Gastroesophageal sphincter (tissue), 4 donors: ENCODE results near the gene ZSCAN20. TPM values are rescaled to one million over a fixed set of nuclear protein-coding genes. Genes with fewer than 3 reads are reported as not detected.

ENCODE experiments used
- ATAC-seq: fragments of 150-250 bp; one replicate; pipeline ENCODE4 v1.9.1; 2016; ENCODE audit warnings: mild to moderate bottlenecking, moderate library complexity
- H3K27ac ChIP-seq, 4 donors: fragments of 200-600 bp; sonication (generic) in 3 of 4; 1 replicate in 3 of 4; 2 replicates in 1 of 4; pipeline ENCODE4 v1.5.1; 2016 to 2019
- H3K27me3 ChIP-seq: fragments of 200-600 bp; sonication (generic); one replicate; pipeline ENCODE4 v1.5.1; 2019
- H3K36me3 ChIP-seq, 2 donors: fragments of 200-600 bp; sonication (generic); one replicate each; pipeline ENCODE4 v1.5.1; 2019; ENCODE audit warnings: control low read depth in 1 of 2
- H3K4me1 ChIP-seq, 3 donors: fragments of 200-600 bp; sonication (generic); 1 replicate in 2 of 3; 2 replicates in 1 of 3; pipeline ENCODE4 v1.5.1; 2016 to 2019; ENCODE audit warnings: control low read depth in 2 of 3
- H3K4me3 ChIP-seq, 2 donors: fragments of 200-600 bp; sonication (generic); one replicate each; pipeline ENCODE4 v1.5.1; 2019; ENCODE audit warnings: mild to moderate bottlenecking in 1 of 2, moderate library complexity in 1 of 2
- H3K9me3 ChIP-seq, 3 donors: fragments of 200-600 bp; sonication (generic); one replicate each; pipeline ENCODE4 v1.5.1; 2017 to 2019; ENCODE audit warnings: control low read depth in 2 of 3
- CTCF ChIP-seq, 4 experiments: fragments of 200-600 bp in 2 of 4; fragments of 450-650 bp in 2 of 4; sonication (generic) in 1 of 4; IDR thresholded peaks; one replicate each; pipeline ENCODE4 v1.5.1; 2017 to 2019; ENCODE audit warnings: antibody characterized with exemption in 4 of 4, mild to moderate bottlenecking in 2 of 4, moderate library complexity in 2 of 4
- EP300 ChIP-seq: sonication (generic); formaldehyde crosslinking; IDR thresholded peaks from one replicate; pipeline ENCODE4 v1.6.1; 2017; ENCODE audit warnings: antibody characterized with exemption, mild to moderate bottlenecking
- POLR2A ChIP-seq, 2 donors: fragments of 450-650 bp; IDR thresholded peaks; one replicate each; pipeline ENCODE4 v1.6.1; 2017; ENCODE audit warnings: antibody characterized with exemption in 2 of 2, mild to moderate bottlenecking in 2 of 2, moderate library complexity in 1 of 2
- POLR2AphosphoS5 ChIP-seq: sonication (generic); formaldehyde crosslinking; IDR thresholded peaks from one replicate; pipeline ENCODE4 v1.6.1; 2017; ENCODE audit warnings: antibody characterized with exemption
- WGBS, 2 donors: methylation state at CpG; one replicate each; pipeline ENCODE4 v1.1.5; 2018; ENCODE audit warnings: low coverage in 1 of 2; 5-methylcytosine and 5-hydroxymethylcytosine counted together
- total RNA-seq, 4 donors: library from RNA; depleted of rRNA; stranded (reverse); fragments of >200 nt; gene quantifications; one replicate each; pipeline ENCODE4 v1.1.0, GENCODE V29; 2016

ZSCAN20 gene
- total RNA-seq, 4 donors from 2014 or later = 6.7 to 9.2 (median 7.5) TPM

GRCh38 chr1:33532936-33533335 lies 60.5 kb downstream of the ZSCAN20 start:
- TF ChIP-seq EP300 (no peak), CTCF (IDR thresholded peaks at IDR 0.05) (no peak), POLR2AphosphoS5 (no peak), POLR2A (IDR thresholded peaks at IDR 0.05) (no peak)
- H3K36me3 ChIP-seq = no peaks in the 10 kb centered on the region
- no peaks in the 10 kb centered on the region for H3K4me1 ChIP-seq
- no peaks in the 10 kb centered on the region for H3K9me3 ChIP-seq
- peaks cover 3% of the 10 kb centered on the region for H3K27me3 ChIP-seq
- H3K4me3 ChIP-seq = no peak overlapping the region
- ATAC-seq = no peak
- 87 to 100% methylated on average over 1 to 3 of the region's 13 CpGs for WGBS, 2 donors
- no peak overlapping the region for H3K27ac ChIP-seq

- H3K36me3 ChIP-seq = no peaks in the 10 kb centered on the region
- no peak for ATAC-seq
- no peaks in the 10 kb centered on the region for H3K9me3 ChIP-seq
- WGBS, 2 donors = 68 to 72% methylated on average over 2 of the region's 2 CpGs
- TF ChIP-seq EP300 (no peak), CTCF (IDR thresholded peaks at IDR 0.05) (no peak), POLR2AphosphoS5 (no peak), POLR2A (IDR thresholded peaks at IDR 0.05) (no peak)
- no peaks in the 10 kb centered on the region for H3K4me1 ChIP-seq
- H3K27me3 ChIP-seq = peaks cover 3% of the 10 kb centered on the region
- no peak overlapping the region for H3K27ac ChIP-seq
- no peak overlapping the region for H3K4me3 ChIP-seq
Observed at GRCh38 chr1:33535334-33535733, 62.9 kb downstream of the ZSCAN20 start.

GRCh38 chr1:33537885-33538284 lies 65.4 kb downstream of the ZSCAN20 start:
- no peak for TF ChIP-seq POLR2A (IDR thresholded peaks at IDR 0.05)
- no peak for TF ChIP-seq POLR2AphosphoS5
- TF ChIP-seq EP300 = no peak
- no peak for TF ChIP-seq CTCF (IDR thresholded peaks at IDR 0.05)
- no peak for ATAC-seq

GRCh38 chr1:33541966-33542365 lies 69.5 kb downstream of the ZSCAN20 start:
- no peak overlapping the region for H3K27ac ChIP-seq
- H3K36me3 ChIP-seq = no peaks in the 10 kb centered on the region
- no peaks in the 10 kb centered on the region for H3K4me1 ChIP-seq
- ATAC-seq = no peak
- no peak overlapping the region for H3K4me3 ChIP-seq
- TF ChIP-seq CTCF (IDR thresholded peaks at IDR 0.05) (no peak), EP300 (no peak)
- no peaks in the 10 kb centered on the region for H3K9me3 ChIP-seq
- H3K27me3 ChIP-seq = peaks cover 3% of the 10 kb centered on the region
- WGBS, 2 donors = 86 to 96% methylated on average over 6 of the region's 6 CpGs

More at GRCh38 chr1:33537885-33538284, 65.4 kb downstream of the ZSCAN20 start:
- Histone ChIP-seq H3K36me3 (no peaks in the 10 kb centered on the region), H3K27ac (no peak overlapping the region), H3K27me3 (peaks cover 3% of the 10 kb centered on the region), H3K9me3 (no peaks in the 10 kb centered on the region), H3K4me3 (no peak overlapping the region), H3K4me1 (no peaks in the 10 kb centered on the region)
- WGBS, 2 donors = 91% methylated on average over 5 of the region's 5 CpGs

Other genes with a start within 250 kb of the ZSCAN20 start
- 10 to 100 TPM; 14.6 to 29.2 (median 24.1) TPM for gene ZNF362, start 216.2 kb upstream of the ZSCAN20 start, total RNA-seq
- gene A3GALT2, start 151.5 kb upstream of the ZSCAN20 start, total RNA-seq = under 1 TPM in 1 of 4 donors, not detected in 3; 0.67 TPM
- 100 to 1,000 TPM in 3 of 4 donors, 10 to 100 TPM in 1; 99.8 to 223 (median 181) TPM for gene PHC2, start 41.5 kb upstream of the ZSCAN20 start, total RNA-seq